ENCODE measurements around the gene KNOP1. TPM values are rescaled to one million over a fixed set of nuclear protein-coding genes. Genes with fewer than 3 reads are reported as not detected.
A peak's percentile ranks its signal among the peaks of the same experiment; 100 is the strongest.

The KNOP1 gene
- total RNA-seq, 1 donor from 2014 or later: 20.0 TPM

DNA sequence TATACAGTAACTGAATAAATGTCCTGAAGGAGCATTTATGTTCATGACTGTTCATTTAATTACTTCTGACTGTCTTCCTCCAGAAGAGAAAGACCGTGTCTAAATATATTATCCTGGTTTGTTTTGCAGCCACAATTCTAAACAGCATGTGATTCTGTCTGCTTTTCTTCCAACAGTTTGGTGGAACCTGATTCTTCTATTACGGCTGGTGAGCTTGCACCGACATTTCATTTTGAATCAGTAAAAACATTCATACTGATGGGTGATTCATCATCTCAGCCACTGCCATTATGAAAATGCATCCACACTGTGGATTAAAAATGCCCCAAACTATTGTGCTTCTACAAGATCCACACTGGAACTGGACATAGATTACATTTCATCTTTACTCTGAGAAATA is 16.9 kb downstream of the KNOP1 start:
- no peak for DNase-seq (ENCODE audit: low spot score)
- TF ChIP-seq, protein P1, sequence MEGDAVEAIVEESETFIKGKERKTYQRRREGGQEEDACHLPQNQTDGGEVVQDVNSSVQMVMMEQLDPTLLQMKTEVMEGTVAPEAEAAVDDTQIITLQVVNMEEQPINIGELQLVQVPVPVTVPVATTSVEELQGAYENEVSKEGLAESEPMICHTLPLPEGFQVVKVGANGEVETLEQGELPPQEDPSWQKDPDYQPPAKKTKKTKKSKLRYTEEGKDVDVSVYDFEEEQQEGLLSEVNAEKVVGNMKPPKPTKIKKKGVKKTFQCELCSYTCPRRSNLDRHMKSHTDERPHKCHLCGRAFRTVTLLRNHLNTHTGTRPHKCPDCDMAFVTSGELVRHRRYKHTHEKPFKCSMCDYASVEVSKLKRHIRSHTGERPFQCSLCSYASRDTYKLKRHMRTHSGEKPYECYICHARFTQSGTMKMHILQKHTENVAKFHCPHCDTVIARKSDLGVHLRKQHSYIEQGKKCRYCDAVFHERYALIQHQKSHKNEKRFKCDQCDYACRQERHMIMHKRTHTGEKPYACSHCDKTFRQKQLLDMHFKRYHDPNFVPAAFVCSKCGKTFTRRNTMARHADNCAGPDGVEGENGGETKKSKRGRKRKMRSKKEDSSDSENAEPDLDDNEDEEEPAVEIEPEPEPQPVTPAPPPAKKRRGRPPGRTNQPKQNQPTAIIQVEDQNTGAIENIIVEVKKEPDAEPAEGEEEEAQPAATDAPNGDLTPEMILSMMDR (IDR thresholded peaks at IDR 0.05): no peak
- H3K27ac Mint-ChIP-seq (ENCODE audit: unreplicated experiment): peak overlapping the region; percentile 87

DNA sequence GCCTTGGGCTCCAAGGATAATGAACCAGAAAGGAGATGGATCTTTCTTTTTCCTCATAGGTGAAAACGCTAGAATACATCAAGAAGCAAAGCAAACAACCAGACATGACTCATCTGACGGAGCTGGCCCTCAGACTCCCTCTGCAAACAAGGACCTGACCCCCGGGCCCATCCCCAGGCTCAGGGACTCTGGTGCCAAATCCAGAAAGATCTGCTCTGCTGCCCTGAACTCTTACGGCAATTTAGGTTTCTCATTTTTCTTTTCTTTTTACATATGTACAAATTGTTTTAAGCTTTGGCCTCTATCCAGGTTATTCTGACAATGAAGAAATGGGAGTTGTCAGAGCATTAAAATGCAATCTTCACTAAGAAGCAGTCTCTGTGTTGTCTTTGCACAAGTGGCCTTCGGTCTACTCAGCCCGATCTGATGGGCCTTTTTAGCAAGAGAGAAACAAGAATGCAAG is 17.7 kb downstream of the KNOP1 start:
- no peak for DNase-seq (ENCODE audit: low spot score)
- H3K4me3 Mint-ChIP-seq (ENCODE audit: unreplicated experiment): no peak overlapping the region
- H3K36me3 Mint-ChIP-seq (ENCODE audit: low read depth): peaks cover 28% of the 10 kb centered on the region
- no peaks in the 10 kb centered on the region for H3K27me3 Mint-ChIP-seq (ENCODE audit: low read depth)
- no peaks in the 10 kb centered on the region for H3K9me3 Mint-ChIP-seq (ENCODE audit: low read depth)
- H3K27ac Mint-ChIP-seq (ENCODE audit: unreplicated experiment): peak overlapping the region; percentile 87
- TF ChIP-seq, protein P1 (IDR thresholded peaks at IDR 0.05): no peak
- H3K4me1 Mint-ChIP-seq (ENCODE audit: low read depth): peaks cover 51% of the 10 kb centered on the region

More for the DNA sequence above, 16.9 kb downstream of the KNOP1 start:
- Mint-ChIP-seq H3K9me3 (ENCODE audit: low read depth) (no peaks in the 10 kb centered on the region), H3K27me3 (ENCODE audit: low read depth) (no peaks in the 10 kb centered on the region), H3K36me3 (ENCODE audit: low read depth) (peaks cover 30% of the 10 kb centered on the region), H3K4me3 (ENCODE audit: unreplicated experiment) (no peak overlapping the region), H3K4me1 (ENCODE audit: low read depth) (peaks cover 47% of the 10 kb centered on the region)

DNA sequence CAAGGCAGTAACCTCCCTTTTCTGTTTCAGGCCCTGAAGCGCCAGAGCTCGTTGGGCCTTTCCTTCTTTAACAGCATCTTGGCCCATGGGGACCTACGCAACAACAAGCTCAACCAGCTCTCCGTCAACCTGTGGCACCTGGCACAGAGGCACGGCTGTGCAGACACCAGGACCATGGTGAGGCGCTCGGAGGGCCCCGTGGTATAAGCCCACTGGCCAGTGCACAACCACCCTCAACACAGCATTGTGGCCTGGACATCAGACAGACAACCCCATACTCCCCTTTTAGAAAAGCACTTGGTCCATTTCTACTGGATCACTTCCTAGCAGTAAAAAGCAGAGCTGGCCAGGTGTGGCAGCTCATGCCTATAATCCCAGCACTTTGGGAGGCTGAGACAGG is 18.6 kb downstream of the KNOP1 start:
- no peak overlapping the region for H3K27ac Mint-ChIP-seq (ENCODE audit: unreplicated experiment)
- no peaks in the 10 kb centered on the region for H3K9me3 Mint-ChIP-seq (ENCODE audit: low read depth)
- peaks cover 22% of the 10 kb centered on the region for H3K36me3 Mint-ChIP-seq (ENCODE audit: low read depth)
- no peak for DNase-seq (ENCODE audit: low spot score)
- peaks cover 45% of the 10 kb centered on the region for H3K4me1 Mint-ChIP-seq (ENCODE audit: low read depth)
- no peaks in the 10 kb centered on the region for H3K27me3 Mint-ChIP-seq (ENCODE audit: low read depth)
- H3K4me3 Mint-ChIP-seq (ENCODE audit: unreplicated experiment): no peak overlapping the region
- TF ChIP-seq, protein P1 (IDR thresholded peaks at IDR 0.05): no peak

DNA sequence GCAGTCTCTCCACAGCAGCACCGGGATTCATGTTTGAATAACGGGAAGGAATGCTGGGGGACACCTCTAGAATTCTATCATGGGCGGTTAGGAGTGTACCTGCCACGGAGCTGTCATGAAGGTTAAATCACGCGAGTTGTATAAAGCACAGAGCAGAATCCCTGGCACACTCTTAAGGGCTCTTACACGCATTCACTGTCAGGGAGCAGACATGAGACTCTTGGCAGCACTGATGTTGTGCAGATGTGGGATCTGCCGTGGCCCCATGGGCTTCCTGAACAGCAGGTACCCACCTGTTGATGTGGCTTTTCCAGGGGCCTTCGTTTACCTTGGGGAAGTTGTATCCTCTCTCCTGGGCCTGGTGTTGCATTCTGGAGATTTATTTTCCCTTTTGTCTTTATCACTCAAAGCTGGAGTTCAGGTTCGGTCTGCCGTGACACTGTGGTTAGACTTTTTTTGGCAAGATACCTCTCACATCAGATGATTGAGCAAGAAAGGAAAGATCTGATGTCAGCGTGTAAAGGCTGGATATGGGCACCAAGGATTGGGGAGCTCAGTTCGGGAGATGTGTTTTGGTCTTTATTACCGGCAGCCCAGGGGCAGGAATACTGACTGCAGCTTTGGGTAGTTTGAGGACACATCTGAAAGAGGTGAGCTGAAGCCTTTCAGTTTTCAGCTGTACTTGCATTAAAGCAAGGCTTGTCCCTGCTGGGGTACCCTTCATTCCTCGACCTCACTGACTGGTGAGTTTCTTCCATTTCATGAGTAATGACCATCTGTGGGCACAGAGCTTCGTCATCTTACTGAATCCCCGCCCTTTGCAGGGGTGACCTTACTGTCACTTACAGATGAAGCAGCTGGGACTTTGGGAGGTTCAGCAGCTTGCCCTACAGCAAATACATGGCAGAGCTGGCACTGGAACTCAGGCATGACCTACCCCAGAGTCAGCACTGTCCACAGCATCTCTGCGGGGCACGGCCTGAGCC is 19.3 kb downstream of the KNOP1 start:
- Mint-ChIP-seq H3K36me3 (ENCODE audit: low read depth) (peaks cover 16% of the 10 kb centered on the region), H3K4me1 (ENCODE audit: low read depth) (peaks cover 43% of the 10 kb centered on the region), H3K9me3 (ENCODE audit: low read depth) (no peaks in the 10 kb centered on the region), H3K27me3 (ENCODE audit: low read depth) (no peaks in the 10 kb centered on the region), H3K4me3 (ENCODE audit: unreplicated experiment) (no peak overlapping the region), H3K27ac (ENCODE audit: unreplicated experiment) (peak overlapping the region; percentile 47)
- TF ChIP-seq, protein P1 (IDR thresholded peaks at IDR 0.05): no peak
- DNase-seq (ENCODE audit: low spot score): no peak

DNA sequence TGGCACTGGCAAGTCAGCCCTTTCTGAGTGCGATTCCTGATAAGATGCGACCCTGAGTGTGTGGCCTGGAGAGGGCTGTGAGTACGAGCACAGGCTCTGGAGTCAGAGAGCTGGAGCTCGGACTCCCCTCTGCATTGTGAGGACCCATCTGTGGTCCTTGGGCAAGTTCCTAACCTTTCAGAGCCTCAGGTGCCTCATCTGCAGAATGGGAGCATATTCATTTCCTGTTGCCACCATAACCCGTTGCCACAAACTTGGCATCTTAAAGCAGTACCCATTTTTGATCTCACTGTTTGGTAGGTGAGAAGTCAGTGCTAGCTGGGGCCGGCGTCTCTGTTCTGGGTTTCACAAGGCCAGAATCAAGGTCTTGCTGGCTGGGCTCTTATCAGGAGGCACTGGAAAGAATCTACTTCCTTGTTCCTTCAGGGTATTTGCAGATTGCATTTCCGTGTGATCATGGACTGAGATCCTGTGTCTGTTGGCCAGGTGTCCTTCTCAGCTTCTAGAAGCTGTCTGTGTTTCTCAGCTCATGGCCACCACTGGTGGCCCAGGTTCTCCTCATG is 20.2 kb downstream of the KNOP1 start:
- no peak overlapping the region for H3K27ac Mint-ChIP-seq (ENCODE audit: unreplicated experiment)
- H3K4me3 Mint-ChIP-seq (ENCODE audit: unreplicated experiment): no peak overlapping the region
- H3K9me3 Mint-ChIP-seq (ENCODE audit: low read depth): no peaks in the 10 kb centered on the region
- H3K36me3 Mint-ChIP-seq (ENCODE audit: low read depth): peaks cover 12% of the 10 kb centered on the region
- H3K4me1 Mint-ChIP-seq (ENCODE audit: low read depth): peaks cover 42% of the 10 kb centered on the region
- no peak for DNase-seq (ENCODE audit: low spot score)
- H3K27me3 Mint-ChIP-seq (ENCODE audit: low read depth): no peaks in the 10 kb centered on the region
- TF ChIP-seq, protein P1 (IDR thresholded peaks at IDR 0.05): no peak
